Breast epithelium (tissue), 4 donors: ENCODE results near the gene TMPRSS6. TPM values are rescaled to one million over a fixed set of nuclear protein-coding genes. Genes with fewer than 3 reads are reported as not detected.

Source experiments
- DNase-seq, 2 donors: peaks; one replicate each; pipeline ENCODE4 v3.0.0-alpha.2; 2019; ENCODE audit warnings: low spot score in 2 of 2
- H3K27ac ChIP-seq, 2 donors: fragments of 200-600 bp; sonication (generic) in 1 of 2; one replicate each; pipeline ENCODE4 v1.5.1; 2016 to 2019; ENCODE audit warnings: mild to moderate bottlenecking in 1 of 2
- H3K27me3 ChIP-seq, 2 donors: fragments of 200-600 bp; sonication (generic) in 1 of 2; one replicate each; pipeline versions ENCODE4 v1.5.1 to v1.6.0; 2017 to 2019; ENCODE audit warnings: control low read depth in 1 of 2, mild to moderate bottlenecking in 1 of 2
- H3K36me3 ChIP-seq: fragments of 200-600 bp; one replicate; pipeline ENCODE4 v1.5.1; 2019
- H3K4me1 ChIP-seq, 2 donors: fragments of 200-600 bp; sonication (generic); one replicate each; pipeline ENCODE4 v1.5.1; 2016 to 2019; ENCODE audit warnings: control low read depth in 1 of 2
- H3K4me3 ChIP-seq, 3 donors: fragments of 200-600 bp; sonication (generic); 1 replicate in 2 of 3; 2 replicates in 1 of 3; pipeline ENCODE4 v1.5.1; 2016 to 2019; ENCODE audit warnings: mild to moderate bottlenecking in 3 of 3, moderate library complexity in 2 of 3
- H3K9me3 ChIP-seq, 2 donors: fragments of 200-600 bp; sonication (generic) in 1 of 2; one replicate each; pipeline ENCODE4 v1.5.1; 2016 to 2019; ENCODE audit warnings: control low read depth in 1 of 2
- CTCF ChIP-seq, 3 donors: fragments of 450-650 bp; IDR thresholded peaks; one replicate each; pipeline ENCODE4 v1.5.1; 2016 to 2017; ENCODE audit warnings: antibody characterized with exemption in 3 of 3, mild to moderate bottlenecking in 3 of 3, moderate library complexity in 3 of 3
- POLR2A ChIP-seq: fragments of 450-650 bp; IDR thresholded peaks from one replicate; pipeline ENCODE4 v1.6.1; 2016; ENCODE audit warnings: antibody characterized with exemption, mild to moderate bottlenecking, moderate library complexity
- POLR2AphosphoS5 ChIP-seq, 3 donors: sonication (generic); formaldehyde crosslinking; IDR thresholded peaks; one replicate each; pipeline ENCODE4 v1.6.1; 2017; ENCODE audit warnings: antibody characterized with exemption in 3 of 3
- intact Hi-C: fragments of 100-400 bp; cut with DNase I; formaldehyde crosslinking; loops from one replicate; pipeline ENCODE4 v1.15.1; 2023; ENCODE audit warnings: low total_unique reads
- total RNA-seq, 3 donors: library from RNA; depleted of rRNA; stranded (reverse); fragments of >200 nt; gene quantifications; one replicate each; pipeline ENCODE4 v1.1.0, GENCODE V29; 2016

Gene TMPRSS6
- total RNA-seq, 3 donors from 2014 or later, result 0.88 TPM; not detected in 2

- no peaks in the 10 kb centered on the region for H3K36me3 ChIP-seq
- no peak overlapping the region for H3K27ac ChIP-seq
- no peaks in the 10 kb centered on the region for H3K27me3 ChIP-seq
- no peaks in the 10 kb centered on the region for H3K4me1 ChIP-seq
- TF ChIP-seq CTCF (IDR thresholded peaks at IDR 0.05) (no peak), POLR2AphosphoS5 (IDR thresholded peaks at IDR 0.05) (no peak), POLR2A (no peak)
- no peak for DNase-seq
- H3K4me3 ChIP-seq, result no peak overlapping the region
- intact Hi-C loops, result no loop called here
- H3K9me3 ChIP-seq, result no peaks in the 10 kb centered on the region
Measured at GRCh38 chr22:37145180-37146050, 35.9 kb upstream of the TMPRSS6 start.

GRCh38 chr22:37144180-37144554 lies 34.7 kb upstream of the TMPRSS6 start:
- no peaks in the 10 kb centered on the region for H3K4me1 ChIP-seq
- no peak overlapping the region for H3K27ac ChIP-seq
- TF ChIP-seq POLR2A (no peak), POLR2AphosphoS5 (IDR thresholded peaks at IDR 0.05) (no peak), CTCF (IDR thresholded peaks at IDR 0.05) (no peak)
- no peak for DNase-seq
- no peak overlapping the region for H3K4me3 ChIP-seq
- H3K36me3 ChIP-seq, result no peaks in the 10 kb centered on the region
- intact Hi-C loops, result no loop called here
- H3K9me3 ChIP-seq, result no peaks in the 10 kb centered on the region
- H3K27me3 ChIP-seq, result no peaks in the 10 kb centered on the region

GRCh38 chr22:37141971-37142370 lies 32.5 kb upstream of the TMPRSS6 start:
- no peak for DNase-seq
- Histone ChIP-seq H3K9me3 (no peaks in the 10 kb centered on the region), H3K4me1 (no peaks in the 10 kb centered on the region), H3K4me3 (no peak overlapping the region), H3K27me3 (no peaks in the 10 kb centered on the region), H3K36me3 (no peaks in the 10 kb centered on the region), H3K27ac (no peak overlapping the region)
- TF ChIP-seq POLR2A (no peak), POLR2AphosphoS5 (IDR thresholded peaks at IDR 0.05) (no peak), CTCF (IDR thresholded peaks at IDR 0.05) (no peak)
- intact Hi-C loops, result no loop called here

- no peaks in the 10 kb centered on the region for H3K9me3 ChIP-seq
- DNase-seq, result no peak
- intact Hi-C loops, result no loop called here
- H3K36me3 ChIP-seq, result no peaks in the 10 kb centered on the region
- TF ChIP-seq CTCF (IDR thresholded peaks at IDR 0.05), result no peak
- no peak for TF ChIP-seq POLR2A
- no peak for TF ChIP-seq POLR2AphosphoS5 (IDR thresholded peaks at IDR 0.05)
- H3K4me3 ChIP-seq, result no peak overlapping the region
- no peaks in the 10 kb centered on the region for H3K27me3 ChIP-seq
- no peaks in the 10 kb centered on the region for H3K4me1 ChIP-seq
- H3K27ac ChIP-seq, result no peak overlapping the region
Measured at GRCh38 chr22:37141476-37141875, 32.0 kb upstream of the TMPRSS6 start.

GRCh38 chr22:37140686-37141323 lies 31.3 kb upstream of the TMPRSS6 start:
- H3K9me3 ChIP-seq, result no peaks in the 10 kb centered on the region
- intact Hi-C loops, result no loop called here
- no peak overlapping the region for H3K27ac ChIP-seq
- no peaks in the 10 kb centered on the region for H3K27me3 ChIP-seq
- H3K36me3 ChIP-seq, result no peaks in the 10 kb centered on the region
- H3K4me3 ChIP-seq, result no peak overlapping the region
- no peak for DNase-seq
- TF ChIP-seq POLR2A (no peak), CTCF (IDR thresholded peaks at IDR 0.05) (no peak), POLR2AphosphoS5 (IDR thresholded peaks at IDR 0.05) (no peak)
- no peaks in the 10 kb centered on the region for H3K4me1 ChIP-seq
